ENCODE data around the gene LDB3.

LDB3 gene

GRCh38 chr10:86759073-86759672, 90.9 kb downstream of the LDB3 start:
- H3K4me3 ChIP-seq (ENCODE audit: low read depth in 1 of 2, low read length in 2 of 2) = no peak overlapping the region

DNA sequence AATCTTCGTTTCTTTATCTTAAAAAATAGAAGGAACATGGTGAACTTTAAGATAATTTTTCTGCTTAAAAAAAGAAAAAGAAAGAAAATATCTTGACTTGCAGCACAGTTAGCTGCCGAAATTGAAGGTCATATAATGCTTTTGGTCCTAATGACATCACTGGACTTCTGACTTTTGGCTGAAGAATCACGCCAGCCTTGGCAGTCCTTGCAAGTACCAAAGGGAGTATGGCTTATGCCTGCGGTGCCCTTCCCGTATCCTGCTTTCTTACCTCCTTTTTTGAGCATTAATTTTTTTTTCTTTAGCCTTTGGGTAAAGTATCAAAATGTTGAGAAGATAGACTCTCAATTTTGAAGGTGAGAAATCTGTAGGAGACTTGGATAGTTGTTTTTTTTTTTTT, 95.1 kb downstream of the LDB3 start:
- H3K9me3 ChIP-seq (ENCODE audit: insufficient read depth, low read length, severe bottlenecking) = no peaks in the 10 kb centered on the region
- no peak overlapping the region for H3K4me2 ChIP-seq (ENCODE audit: insufficient read depth, low read length)
- no peaks in the 10 kb centered on the region for H3K36me3 ChIP-seq (ENCODE audit: insufficient read depth, low read length)
- no peaks in the 10 kb centered on the region for H3K27me3 ChIP-seq (ENCODE audit: insufficient read depth, low read length, poor library complexity)
- DNase-seq = no peak
- peaks cover 7% of the 10 kb centered on the region for H3K4me1 ChIP-seq (ENCODE audit: insufficient read depth, low read length)
- H3K9ac ChIP-seq (ENCODE audit: low read depth, low read length) = no peak overlapping the region
- TF ChIP-seq EZH2 (IDR thresholded peaks at IDR 0.05; ENCODE audit: borderline replicate concordance, low read depth, low read length, severe bottlenecking) (no peak), CTCF (IDR thresholded peaks at IDR 0.05; ENCODE audit: borderline replicate concordance, extremely low read depth, low read length, poor library complexity, severe bottlenecking) (no peak)
- no peak for ATAC-seq (ENCODE audit: insufficient read depth, low read depth)
- peaks cover 60% of the 10 kb centered on the region for H3K79me2 ChIP-seq (ENCODE audit: insufficient read depth, low read length)
- no peak overlapping the region for H3K4me3 ChIP-seq (ENCODE audit: low read depth in 1 of 2, low read length in 2 of 2)
- H2AFZ ChIP-seq (ENCODE audit: low read depth, low read length) = no peak overlapping the region
- no peak overlapping the region for H3K27ac ChIP-seq (ENCODE audit: low read length)
- peaks cover 9% of the 10 kb centered on the region; the same call in 1 of the 2 replicates for H4K20me1 ChIP-seq (ENCODE audit: insufficient read depth, low read length)

More at GRCh38 chr10:86759073-86759672, 90.9 kb downstream of the LDB3 start:
- H3K9me3 ChIP-seq (ENCODE audit: insufficient read depth, low read length, severe bottlenecking) = no peaks in the 10 kb centered on the region
- TF ChIP-seq CTCF (IDR thresholded peaks at IDR 0.05; ENCODE audit: borderline replicate concordance, extremely low read depth, low read length, poor library complexity, severe bottlenecking) = no peak
- TF ChIP-seq EZH2 (IDR thresholded peaks at IDR 0.05; ENCODE audit: borderline replicate concordance, low read depth, low read length, severe bottlenecking) = no peak
- H3K9ac ChIP-seq (ENCODE audit: low read depth, low read length) = no peak overlapping the region
- ATAC-seq (ENCODE audit: insufficient read depth, low read depth) (no peak), DNase-seq (no peak)
- H4K20me1 ChIP-seq (ENCODE audit: insufficient read depth, low read length) = 0 out of 2 replicates have a peak, but pooled peaks cover 7% of the 10 kb centered on the region
- H3K4me1 ChIP-seq (ENCODE audit: insufficient read depth, low read length) = peaks cover 28% of the 10 kb centered on the region
- no peaks in the 10 kb centered on the region for H3K36me3 ChIP-seq (ENCODE audit: insufficient read depth, low read length)
- H3K4me2 ChIP-seq (ENCODE audit: insufficient read depth, low read length) = peak overlapping the region; percentile 15; the same call in 1 of the 2 replicates
- no peaks in the 10 kb centered on the region for H3K27me3 ChIP-seq (ENCODE audit: insufficient read depth, low read length, poor library complexity)
- no peak overlapping the region for H2AFZ ChIP-seq (ENCODE audit: low read depth, low read length)
- no peak overlapping the region for H3K27ac ChIP-seq (ENCODE audit: low read length)
- peaks cover 56% of the 10 kb centered on the region for H3K79me2 ChIP-seq (ENCODE audit: insufficient read depth, low read length)

GRCh38 chr10:86765548-86765947, 97.2 kb downstream of the LDB3 start:
- DNase-seq (no peak), ATAC-seq (ENCODE audit: insufficient read depth, low read depth) (no peak)
- Histone ChIP-seq H3K4me3 (ENCODE audit: low read depth in 1 of 2, low read length in 2 of 2) (no peak overlapping the region), H4K20me1 (ENCODE audit: insufficient read depth, low read length) (peaks cover 21% of the 10 kb centered on the region; the same call in 1 of the 2 replicates), H3K79me2 (ENCODE audit: insufficient read depth, low read length) (peaks cover 52% of the 10 kb centered on the region), H3K36me3 (ENCODE audit: insufficient read depth, low read length) (no peaks in the 10 kb centered on the region), H3K9ac (ENCODE audit: low read depth, low read length) (no peak overlapping the region), H3K4me2 (ENCODE audit: insufficient read depth, low read length) (no peak overlapping the region), H3K4me1 (ENCODE audit: insufficient read depth, low read length) (no peaks in the 10 kb centered on the region), H2AFZ (ENCODE audit: low read depth, low read length) (no peak overlapping the region), H3K27me3 (ENCODE audit: insufficient read depth, low read length, poor library complexity) (no peaks in the 10 kb centered on the region), H3K27ac (ENCODE audit: low read length) (no peak overlapping the region), H3K9me3 (ENCODE audit: insufficient read depth, low read length, severe bottlenecking) (no peaks in the 10 kb centered on the region)
- TF ChIP-seq EZH2 (IDR thresholded peaks at IDR 0.05; ENCODE audit: borderline replicate concordance, low read depth, low read length, severe bottlenecking) (no peak), CTCF (IDR thresholded peaks at IDR 0.05; ENCODE audit: borderline replicate concordance, extremely low read depth, low read length, poor library complexity, severe bottlenecking) (no peak)
